Esophagus muscularis mucosa (tissue), 4 donors: ENCODE data around the gene GFY. TPM values are rescaled to one million over a fixed set of nuclear protein-coding genes. Genes with fewer than 3 reads are reported as not detected.

ENCODE experiments used
- DNase-seq: peaks from one replicate; pipeline ENCODE4 v3.0.0-alpha.2; 2017; ENCODE audit errors: extremely low spot score
- H3K27ac ChIP-seq, 4 donors: fragments of 200-600 bp; sonication (generic); replicated peaks in 1 of 4; 1 replicate in 3 of 4; 2 replicates in 1 of 4; pipeline ENCODE4 v1.5.1; 2016 to 2019; ENCODE audit warnings: mild to moderate bottlenecking in 1 of 4
- H3K27me3 ChIP-seq, 4 donors: fragments of 200-600 bp; sonication (generic); one replicate each; pipeline versions ENCODE4 v1.5.1 to v1.6.0; 2016 to 2019
- H3K36me3 ChIP-seq, 4 donors: fragments of 200-600 bp; sonication (generic); one replicate each; pipeline ENCODE4 v1.5.1; 2016 to 2019
- H3K4me1 ChIP-seq, 4 donors: fragments of 200-600 bp; sonication (generic); one replicate each; pipeline ENCODE4 v1.5.1; 2016 to 2019
- H3K4me3 ChIP-seq, 4 donors: fragments of 200-600 bp; sonication (generic); 1 replicate in 2 of 4; 2 replicates in 2 of 4; pipeline ENCODE4 v1.5.1; 2016 to 2019; ENCODE audit warnings: mild to moderate bottlenecking in 4 of 4, moderate library complexity in 1 of 4
- H3K9me3 ChIP-seq, 4 donors: fragments of 200-600 bp; sonication (generic); 1 replicate in 3 of 4; 2 replicates in 1 of 4; pipeline ENCODE4 v1.5.1; 2016 to 2019
- CTCF ChIP-seq, 3 experiments: fragments of 200-600 bp in 2 of 3; fragments of 450-650 bp in 1 of 3; sonication (generic) in 2 of 3; IDR thresholded peaks; one replicate each; pipeline ENCODE4 v1.5.1; 2017 to 2019; ENCODE audit warnings: antibody characterized with exemption in 3 of 3, mild to moderate bottlenecking in 2 of 3, moderate library complexity in 1 of 3
- EP300 ChIP-seq: sonication (generic); formaldehyde crosslinking; IDR thresholded peaks from one replicate; pipeline ENCODE4 v1.6.1; 2017; ENCODE audit warnings: antibody characterized with exemption
- POLR2A ChIP-seq: fragments of 450-650 bp; IDR thresholded peaks from one replicate; pipeline ENCODE4 v1.6.1; 2017; ENCODE audit warnings: antibody characterized with exemption, moderate library complexity, mild to moderate bottlenecking, low read depth
- POLR2AphosphoS5 ChIP-seq, 2 donors: sonication (generic); formaldehyde crosslinking; IDR thresholded peaks; one replicate each; pipeline ENCODE4 v1.6.1; 2017; ENCODE audit warnings: antibody characterized with exemption in 2 of 2
- WGBS: methylation state at CpG from one replicate; pipeline ENCODE4 v1.1.5; 2018; 5-methylcytosine and 5-hydroxymethylcytosine counted together
- intact Hi-C: fragments of 100-400 bp; cut with DNase I; formaldehyde crosslinking; loops from one replicate; pipeline ENCODE4 v1.15.1; 2023
- total RNA-seq, 4 donors: library from RNA; depleted of rRNA; stranded (reverse); fragments of >200 nt; gene quantifications; one replicate each; pipeline versions ENCODE4 v1.1.0 to v1.2.1, GENCODE V29; 2016

The GFY gene
- total RNA-seq, 4 donors from 2014 or later, result not detected

GRCh38 chr19:49473868-49474541 is 48.8 kb downstream of the GFY start, which contains the start of gene FLT3LG:
Gene FLT3LG (plus strand): TSS chr19:49474215. CDS start chr19:49474640, 425 bp downstream.
- intact Hi-C loops, result no loop called here

DNA sequence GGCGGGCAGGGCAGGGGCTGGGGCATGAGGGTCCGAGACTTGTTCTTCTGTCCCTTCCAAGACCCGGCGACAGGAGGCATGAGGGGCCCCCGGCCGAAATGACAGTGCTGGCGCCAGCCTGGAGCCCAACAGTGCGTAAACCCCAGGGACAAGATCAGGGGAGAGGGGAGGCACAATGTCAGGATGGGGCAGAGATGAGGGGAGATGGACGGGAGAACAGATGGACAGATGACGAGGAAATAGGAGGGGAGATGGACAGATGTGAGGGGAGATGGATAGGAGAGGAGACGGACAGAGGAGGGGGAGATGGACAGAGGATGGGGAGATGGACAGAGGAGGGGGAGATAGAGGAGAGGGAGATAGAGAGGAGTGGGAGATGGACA is 49.3 kb downstream of the GFY start:
- no peaks in the 10 kb centered on the region for H3K9me3 ChIP-seq
- peaks cover 25 to 54% (median 46%) of the 10 kb centered on the region in 4 donors for H3K4me1 ChIP-seq
- TF ChIP-seq POLR2A, result no peak
- no peak for TF ChIP-seq EP300
- TF ChIP-seq CTCF (IDR thresholded peaks at IDR 0.05), result no peak
- no peak for TF ChIP-seq POLR2AphosphoS5 (IDR thresholded peaks at IDR 0.05)
- 10% methylated on average over 10 of the region's 11 CpGs for WGBS
- peak overlapping the region; percentile 62 to 86 (median 73) for H3K4me3 ChIP-seq
- H3K27ac ChIP-seq, result peak overlapping the region; percentile 82 to 87 (median 86)
- intact Hi-C loops, result no loop called here
- peaks cover 0 to 9% (median 2%) of the 10 kb centered on the region in 4 donors for H3K36me3 ChIP-seq
- no peak for DNase-seq
- no peaks in the 10 kb centered on the region for H3K27me3 ChIP-seq

More at GRCh38 chr19:49473868-49474541, 48.8 kb downstream of the GFY start, which contains the start of gene FLT3LG:
- peak within 1 kb of the TSS; percentile 62 to 86 (median 73) for H3K4me3 ChIP-seq
- 1% methylated on average over 28 of the region's 33 CpGs for WGBS
- no peaks in the 10 kb centered on the region for H3K9me3 ChIP-seq
- peaks cover 0 to 14% (median 2%) of the 10 kb centered on the region in 4 donors for H3K36me3 ChIP-seq
- peak within 1 kb of the TSS; percentile 82 to 87 (median 86) for H3K27ac ChIP-seq
- no peaks in the 10 kb centered on the region for H3K27me3 ChIP-seq
- peaks cover 30 to 60% (median 47%) of the 10 kb centered on the region in 4 donors for H3K4me1 ChIP-seq
- DNase-seq, result peak; percentile 94
- TF ChIP-seq POLR2A, result no peak
- TF ChIP-seq CTCF (IDR thresholded peaks at IDR 0.05), result peak; percentile 99 to 100 (median 99)
- TF ChIP-seq POLR2AphosphoS5 (IDR thresholded peaks at IDR 0.05), result peak; percentile 70 to 79

DNA sequence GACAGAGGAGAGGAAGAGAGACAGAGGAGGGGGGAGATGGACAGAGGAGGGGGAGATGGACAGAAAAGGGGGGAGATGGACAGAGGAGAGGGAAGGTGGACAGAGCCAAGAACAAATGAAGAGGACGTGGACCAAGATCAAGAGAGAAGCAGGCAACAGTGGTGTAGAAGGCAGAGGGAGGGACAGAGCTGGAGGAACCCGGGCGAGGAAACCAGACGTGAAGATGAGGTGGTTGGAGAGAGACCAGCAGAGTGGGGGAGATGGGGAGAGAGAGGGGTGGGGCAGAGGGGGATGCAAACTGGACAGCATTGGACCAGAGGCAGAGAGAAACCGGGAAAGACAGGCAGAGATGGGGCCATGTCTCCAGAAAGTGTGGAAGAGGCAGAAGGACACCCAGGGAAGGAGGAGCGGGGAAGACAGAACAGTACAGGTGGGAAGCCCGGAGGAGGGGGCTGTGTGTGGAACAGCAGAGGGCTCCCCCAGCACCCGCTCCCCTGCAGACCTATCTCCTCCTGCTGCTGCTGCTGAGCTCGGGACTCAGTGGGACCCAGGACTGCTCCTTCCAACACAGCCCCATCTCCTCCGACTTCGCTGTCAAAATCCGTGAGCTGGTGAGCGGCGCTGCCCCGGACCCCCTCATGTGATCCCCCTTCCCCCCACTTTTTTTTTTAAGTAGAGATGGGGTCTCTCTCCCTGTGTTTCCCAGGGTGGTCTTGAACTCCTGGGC is 50.2 kb downstream of the GFY start:
- no peaks in the 10 kb centered on the region for H3K27me3 ChIP-seq
- intact Hi-C loops, result no loop called here
- peaks cover 17 to 48% (median 38%) of the 10 kb centered on the region in 4 donors for H3K4me1 ChIP-seq
- no peaks in the 10 kb centered on the region for H3K9me3 ChIP-seq
- WGBS, result 75% methylated on average over 15 of the region's 15 CpGs
- H3K36me3 ChIP-seq, result peaks cover 0 to 5% (median 2%) of the 10 kb centered on the region in 4 donors
- H3K4me3 ChIP-seq, result peak overlapping the region in 3 of 4 donors; percentile 62 to 86 (median 68)
- no peak for DNase-seq
- TF ChIP-seq CTCF (IDR thresholded peaks at IDR 0.05), result no peak
- no peak for TF ChIP-seq POLR2A
- no peak for TF ChIP-seq POLR2AphosphoS5 (IDR thresholded peaks at IDR 0.05)
- H3K27ac ChIP-seq, result peak overlapping the region; percentile 82 to 87 (median 86)

DNA sequence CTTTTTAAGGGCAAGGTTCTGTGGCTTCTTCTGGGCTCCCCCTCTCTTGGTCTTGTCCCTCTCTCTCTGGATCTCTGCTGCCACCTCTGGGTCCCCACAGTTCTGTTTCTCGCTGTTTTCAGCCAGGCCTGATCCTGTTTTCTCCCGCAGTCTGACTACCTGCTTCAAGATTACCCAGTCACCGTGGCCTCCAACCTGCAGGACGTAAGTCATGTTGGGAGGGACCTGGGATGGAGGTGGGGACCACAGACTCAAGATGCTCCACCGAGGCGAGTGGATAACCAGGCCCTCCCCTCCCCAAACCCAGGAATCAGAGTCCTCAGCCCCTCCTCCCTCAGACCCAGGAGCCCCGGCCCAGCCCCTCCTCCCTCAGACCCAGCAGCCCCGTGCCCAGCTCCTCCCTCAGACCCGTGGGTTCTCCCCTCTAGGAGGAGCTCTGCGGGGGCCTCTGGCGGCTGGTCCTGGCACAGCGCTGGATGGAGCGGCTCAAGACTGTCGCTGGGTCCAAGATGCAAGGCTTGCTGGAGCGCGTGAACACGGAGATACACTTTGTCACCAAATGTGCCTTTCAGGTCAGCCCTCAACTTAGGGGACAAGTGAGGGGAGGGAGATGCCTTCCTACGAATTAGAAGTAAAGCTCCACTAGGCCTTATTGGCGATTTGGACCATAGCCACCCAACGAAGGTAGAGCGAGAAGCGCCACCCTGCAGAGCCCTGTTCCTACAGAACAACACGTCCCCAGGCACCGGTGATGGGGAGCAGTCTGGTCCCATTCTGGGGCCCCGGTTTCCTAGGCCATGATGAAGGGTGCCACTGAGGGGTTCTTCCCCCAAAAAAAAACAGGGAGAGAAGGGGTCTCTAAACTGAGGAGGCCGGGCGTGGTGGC is 51.0 kb downstream of the GFY start:
- WGBS, result 66% methylated on average over 15 of the region's 27 CpGs

More for the DNA sequence above, 51.0 kb downstream of the GFY start:
- TF ChIP-seq CTCF (IDR thresholded peaks at IDR 0.05) (peak in 2 of 3 experiments; percentile 5 to 32), EP300 (no peak)
- Histone ChIP-seq H3K4me3 (no peak overlapping the region), H3K4me1 (peaks cover 17 to 47% (median 36%) of the 10 kb centered on the region in 4 donors), H3K9me3 (no peaks in the 10 kb centered on the region), H3K27me3 (no peaks in the 10 kb centered on the region), H3K36me3 (peaks cover 0 to 8% (median 2%) of the 10 kb centered on the region in 4 donors), H3K27ac (peak overlapping the region; percentile 82 to 87 (median 86))
- DNase-seq, result no peak
- intact Hi-C loops, result no loop called here

Other genes with a start within 250 kb of the GFY start
- gene SLC6A16, start 100.2 kb upstream of the GFY start, total RNA-seq, result 1 to 10 TPM in 3 of 4 donors, under 1 TPM in 1; 0.83 to 4.1 (median 2.5) TPM
- gene CD37, start 90.0 kb upstream of the GFY start, total RNA-seq, result 10 to 100 TPM in 2 of 4 donors, 1 to 10 TPM in 2; 8.0 to 22.4 (median 11.6) TPM
- gene TEAD2, start 63.0 kb upstream of the GFY start, total RNA-seq, result 10 to 100 TPM; 40.7 to 73.2 (median 60.5) TPM
- gene DKKL1, start 61.5 kb upstream of the GFY start, total RNA-seq, result under 1 TPM in 3 of 4 donors, not detected in 1; 0.40 to 0.83 (median 0.83) TPM
- gene KASH5, start 37.1 kb upstream of the GFY start, total RNA-seq, result not detected
- gene PTH2, start 1.9 kb upstream of the GFY start, total RNA-seq, result not detected
- 1 to 10 TPM in 2 of 4 donors, under 1 TPM in 2; 0.83 to 5.2 (median 1.3) TPM for gene SLC17A7, start 16.1 kb downstream of the GFY start, total RNA-seq
- 10 to 100 TPM; 73.6 to 84.0 (median 78.4) TPM for gene PIH1D1, start 26.4 kb downstream of the GFY start, total RNA-seq
- 10 to 100 TPM; 22.1 to 29.1 (median 26.2) TPM for gene ALDH16A1, start 27.8 kb downstream of the GFY start, total RNA-seq
- 10 to 100 TPM in 2 of 4 donors, 1 to 10 TPM in 2; 5.5 to 11.5 (median 10.4) TPM for gene FLT3LG, start 48.8 kb downstream of the GFY start, total RNA-seq
- 1,000 to 10,000 TPM; 1,843 to 3,096 (median 2,688) TPM for gene RPL13A, start 62.2 kb downstream of the GFY start, total RNA-seq
- gene RPS11, start 71.0 kb downstream of the GFY start, total RNA-seq, result 1,000 to 10,000 TPM; 1,719 to 5,089 (median 3,692) TPM
- gene FCGRT, start 87.3 kb downstream of the GFY start, total RNA-seq, result 100 to 1,000 TPM; 108 to 234 (median 170) TPM
- 10 to 100 TPM in 3 of 4 donors, 1 to 10 TPM in 1; 9.8 to 22.4 (median 18.0) TPM for gene RCN3, start 102.6 kb downstream of the GFY start, total RNA-seq
- gene NOSIP, start 155.2 kb downstream of the GFY start, total RNA-seq, result 10 to 100 TPM; 51.0 to 71.6 (median 59.2) TPM
- 1 to 10 TPM in 2 of 4 donors, under 1 TPM in 1, not detected in 1; 0.17 to 2.5 (median 1.6) TPM for gene PRRG2, start 155.9 kb downstream of the GFY start, total RNA-seq
- gene PRR12, start 165.8 kb downstream of the GFY start, total RNA-seq, result 10 to 100 TPM in 3 of 4 donors, 1 to 10 TPM in 1; 9.4 to 29.1 (median 16.3) TPM
- gene RRAS, start 214.8 kb downstream of the GFY start, total RNA-seq, result 100 to 1,000 TPM; 134 to 205 (median 187) TPM
- 10 to 100 TPM; 19.2 to 50.9 (median 30.9) TPM for gene SCAF1, start 216.8 kb downstream of the GFY start, total RNA-seq
- 10 to 100 TPM; 38.8 to 61.7 (median 56.7) TPM for gene IRF3, start 240.5 kb downstream of the GFY start, total RNA-seq
- gene BCL2L12, start 240.5 kb downstream of the GFY start, total RNA-seq, result 1 to 10 TPM; 4.2 to 9.9 (median 6.0) TPM